ENCODE data around the gene CATSPER4. TPM values are rescaled to one million over a fixed set of nuclear protein-coding genes. Genes with fewer than 3 reads are reported as not detected.

Gene CATSPER4
- total RNA-seq, 1 donor from 2014 or later, result not detected

- Histone ChIP-seq H3K36me3 (no peaks in the 10 kb centered on the region), H3K4me3 (no peak overlapping the region), H3K9me3 (no peaks in the 10 kb centered on the region), H3K27ac (no peak overlapping the region), H3K27me3 (no peaks in the 10 kb centered on the region), H3K4me1 (no peaks in the 10 kb centered on the region)
- no peak for DNase-seq
- no peak for TF ChIP-seq CTCF (IDR thresholded peaks at IDR 0.05)
- no peak for ATAC-seq
- intact Hi-C loops (cut with DNase I), result no loop called here
Observed at GRCh38 chr1:26203642-26204318, 13.4 kb downstream of the CATSPER4 start.

GRCh38 chr1:26210147-26210870 lies 19.9 kb downstream of the CATSPER4 start:
- no peaks in the 10 kb centered on the region for H3K36me3 ChIP-seq
- no peak overlapping the region for H3K27ac ChIP-seq
- no peaks in the 10 kb centered on the region for H3K4me1 ChIP-seq
- no peaks in the 10 kb centered on the region for H3K27me3 ChIP-seq
- no peak for TF ChIP-seq CTCF (IDR thresholded peaks at IDR 0.05)
- DNase-seq (no peak), ATAC-seq (no peak)
- H3K4me3 ChIP-seq, result no peak overlapping the region
- intact Hi-C loops (cut with DNase I), result no loop called here
- no peaks in the 10 kb centered on the region for H3K9me3 ChIP-seq

GRCh38 chr1:26212726-26213125 lies 22.3 kb downstream of the CATSPER4 start:
- Histone ChIP-seq H3K9me3 (no peaks in the 10 kb centered on the region), H3K4me3 (no peak overlapping the region), H3K27ac (no peak overlapping the region), H3K4me1 (no peaks in the 10 kb centered on the region), H3K27me3 (no peaks in the 10 kb centered on the region), H3K36me3 (no peaks in the 10 kb centered on the region)
- no peak for TF ChIP-seq CTCF (IDR thresholded peaks at IDR 0.05)
- no peak for DNase-seq
- intact Hi-C loops (cut with DNase I), result no loop called here
- no peak for ATAC-seq

- TF ChIP-seq CTCF (IDR thresholded peaks at IDR 0.05), result no peak
- no peaks in the 10 kb centered on the region for H3K4me1 ChIP-seq
- no peaks in the 10 kb centered on the region for H3K27me3 ChIP-seq
- ATAC-seq (no peak), DNase-seq (no peak)
- H3K4me3 ChIP-seq, result no peak overlapping the region
- no peak overlapping the region for H3K27ac ChIP-seq
- no peaks in the 10 kb centered on the region for H3K36me3 ChIP-seq
- H3K9me3 ChIP-seq, result no peaks in the 10 kb centered on the region
- intact Hi-C loops (cut with DNase I), result no loop called here
Observed at GRCh38 chr1:26213335-26213905, 23.0 kb downstream of the CATSPER4 start.

GRCh38 chr1:26215246-26215645 lies 24.8 kb downstream of the CATSPER4 start:
- intact Hi-C loops (cut with DNase I), result no loop called here
- Histone ChIP-seq H3K9me3 (no peaks in the 10 kb centered on the region), H3K36me3 (no peaks in the 10 kb centered on the region), H3K27me3 (no peaks in the 10 kb centered on the region), H3K4me3 (no peak overlapping the region), H3K4me1 (no peaks in the 10 kb centered on the region), H3K27ac (no peak overlapping the region)
- peak; percentile 32 for DNase-seq
- no peak for ATAC-seq
- no peak for TF ChIP-seq CTCF (IDR thresholded peaks at IDR 0.05)

Measured in upper lobe of right lung (tissue), 1 donor.